Measurements from ENCODE around the gene CARMIL3. TPM values are rescaled to one million over a fixed set of nuclear protein-coding genes. Genes with fewer than 3 reads are reported as not detected.

The CARMIL3 gene
- polyA plus RNA-seq, 1 donor from 2014 or later: 43.6 TPM

DNA sequence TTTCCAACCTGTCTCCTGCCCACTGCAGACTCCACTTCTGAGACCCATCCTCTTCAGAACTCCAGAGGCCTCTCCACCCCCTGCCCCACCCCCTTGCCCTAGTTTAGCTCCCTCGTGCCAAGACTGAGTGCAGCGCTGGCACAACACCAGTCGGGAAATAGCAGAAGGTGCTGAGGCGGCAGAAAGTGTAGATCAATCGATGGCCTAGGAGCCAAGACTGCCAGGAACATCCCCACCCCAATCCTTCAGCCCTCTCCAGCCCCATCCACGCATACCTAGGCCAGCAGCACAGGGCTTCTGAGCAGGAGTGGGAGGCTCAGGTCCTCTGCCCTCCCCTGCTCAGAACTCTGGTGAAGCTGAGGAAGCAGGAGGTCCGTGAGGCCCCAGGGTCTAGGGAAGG, 20.6 kb downstream of the CARMIL3 start:
- H3K27me3 ChIP-seq (ENCODE audit: insufficient read depth, low read depth, low read length): no peaks in the 10 kb centered on the region
- no peak overlapping the region for H3K27ac ChIP-seq (ENCODE audit: low read length)
- H3K9me3 ChIP-seq (ENCODE audit: low read length): no peaks in the 10 kb centered on the region
- H3K9me2 ChIP-seq (ENCODE audit: insufficient read depth, low read length): no peaks in the 10 kb centered on the region
- H3K79me2 ChIP-seq (replicated peaks; ENCODE audit: insufficient read depth, low read length): no peaks in the 10 kb centered on the region
- no peak overlapping the region for H3K4me3 ChIP-seq (ENCODE audit: low read length)
- H3K9ac ChIP-seq (ENCODE audit: low read length): no peak overlapping the region
- no peak overlapping the region for H3K4me2 ChIP-seq (ENCODE audit: low read length)
- no peak overlapping the region for H2AFZ ChIP-seq (ENCODE audit: low read depth, low read length)
- no peaks in the 10 kb centered on the region for H3F3A ChIP-seq (ENCODE audit: insufficient read depth, low read length, poor library complexity, severe bottlenecking)
- no peaks in the 10 kb centered on the region for H3K36me3 ChIP-seq (ENCODE audit: insufficient read depth, low read length)
- TF ChIP-seq POLR2AphosphoS5 (IDR thresholded peaks at IDR 0.05): no peak
- TF ChIP-seq, protein P1, sequence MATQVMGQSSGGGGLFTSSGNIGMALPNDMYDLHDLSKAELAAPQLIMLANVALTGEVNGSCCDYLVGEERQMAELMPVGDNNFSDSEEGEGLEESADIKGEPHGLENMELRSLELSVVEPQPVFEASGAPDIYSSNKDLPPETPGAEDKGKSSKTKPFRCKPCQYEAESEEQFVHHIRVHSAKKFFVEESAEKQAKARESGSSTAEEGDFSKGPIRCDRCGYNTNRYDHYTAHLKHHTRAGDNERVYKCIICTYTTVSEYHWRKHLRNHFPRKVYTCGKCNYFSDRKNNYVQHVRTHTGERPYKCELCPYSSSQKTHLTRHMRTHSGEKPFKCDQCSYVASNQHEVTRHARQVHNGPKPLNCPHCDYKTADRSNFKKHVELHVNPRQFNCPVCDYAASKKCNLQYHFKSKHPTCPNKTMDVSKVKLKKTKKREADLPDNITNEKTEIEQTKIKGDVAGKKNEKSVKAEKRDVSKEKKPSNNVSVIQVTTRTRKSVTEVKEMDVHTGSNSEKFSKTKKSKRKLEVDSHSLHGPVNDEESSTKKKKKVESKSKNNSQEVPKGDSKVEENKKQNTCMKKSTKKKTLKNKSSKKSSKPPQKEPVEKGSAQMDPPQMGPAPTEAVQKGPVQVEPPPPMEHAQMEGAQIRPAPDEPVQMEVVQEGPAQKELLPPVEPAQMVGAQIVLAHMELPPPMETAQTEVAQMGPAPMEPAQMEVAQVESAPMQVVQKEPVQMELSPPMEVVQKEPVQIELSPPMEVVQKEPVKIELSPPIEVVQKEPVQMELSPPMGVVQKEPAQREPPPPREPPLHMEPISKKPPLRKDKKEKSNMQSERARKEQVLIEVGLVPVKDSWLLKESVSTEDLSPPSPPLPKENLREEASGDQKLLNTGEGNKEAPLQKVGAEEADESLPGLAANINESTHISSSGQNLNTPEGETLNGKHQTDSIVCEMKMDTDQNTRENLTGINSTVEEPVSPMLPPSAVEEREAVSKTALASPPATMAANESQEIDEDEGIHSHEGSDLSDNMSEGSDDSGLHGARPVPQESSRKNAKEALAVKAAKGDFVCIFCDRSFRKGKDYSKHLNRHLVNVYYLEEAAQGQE (IDR thresholded peaks at IDR 0.05; ENCODE audit: borderline replicate concordance): no peak
- TF ChIP-seq TAF1 (IDR thresholded peaks at IDR 0.05; ENCODE audit: low read depth): no peak
- TF ChIP-seq RAD21 (conservative IDR thresholded peaks at IDR 0.05): no peak
- no peak for TF ChIP-seq MXI1 (conservative IDR thresholded peaks at IDR 0.05; ENCODE audit: poor library complexity, severe bottlenecking)
- TF ChIP-seq SMC3 (conservative IDR thresholded peaks at IDR 0.05; ENCODE audit: poor library complexity): no peak
- TF ChIP-seq, protein P2, sequence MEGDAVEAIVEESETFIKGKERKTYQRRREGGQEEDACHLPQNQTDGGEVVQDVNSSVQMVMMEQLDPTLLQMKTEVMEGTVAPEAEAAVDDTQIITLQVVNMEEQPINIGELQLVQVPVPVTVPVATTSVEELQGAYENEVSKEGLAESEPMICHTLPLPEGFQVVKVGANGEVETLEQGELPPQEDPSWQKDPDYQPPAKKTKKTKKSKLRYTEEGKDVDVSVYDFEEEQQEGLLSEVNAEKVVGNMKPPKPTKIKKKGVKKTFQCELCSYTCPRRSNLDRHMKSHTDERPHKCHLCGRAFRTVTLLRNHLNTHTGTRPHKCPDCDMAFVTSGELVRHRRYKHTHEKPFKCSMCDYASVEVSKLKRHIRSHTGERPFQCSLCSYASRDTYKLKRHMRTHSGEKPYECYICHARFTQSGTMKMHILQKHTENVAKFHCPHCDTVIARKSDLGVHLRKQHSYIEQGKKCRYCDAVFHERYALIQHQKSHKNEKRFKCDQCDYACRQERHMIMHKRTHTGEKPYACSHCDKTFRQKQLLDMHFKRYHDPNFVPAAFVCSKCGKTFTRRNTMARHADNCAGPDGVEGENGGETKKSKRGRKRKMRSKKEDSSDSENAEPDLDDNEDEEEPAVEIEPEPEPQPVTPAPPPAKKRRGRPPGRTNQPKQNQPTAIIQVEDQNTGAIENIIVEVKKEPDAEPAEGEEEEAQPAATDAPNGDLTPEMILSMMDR (IDR thresholded peaks at IDR 0.05; ENCODE audit: poor library complexity, severe bottlenecking): no peak
- no peak for TF ChIP-seq EZH2 (IDR thresholded peaks at IDR 0.05; ENCODE audit: borderline replicate concordance, insufficient read depth, low read length, poor library complexity, severe bottlenecking)
- TF ChIP-seq EP300 (conservative IDR thresholded peaks at IDR 0.05; ENCODE audit: poor library complexity, severe bottlenecking): no peak
- no peaks in the 10 kb centered on the region for H4K20me1 ChIP-seq (ENCODE audit: insufficient read depth)

DNA sequence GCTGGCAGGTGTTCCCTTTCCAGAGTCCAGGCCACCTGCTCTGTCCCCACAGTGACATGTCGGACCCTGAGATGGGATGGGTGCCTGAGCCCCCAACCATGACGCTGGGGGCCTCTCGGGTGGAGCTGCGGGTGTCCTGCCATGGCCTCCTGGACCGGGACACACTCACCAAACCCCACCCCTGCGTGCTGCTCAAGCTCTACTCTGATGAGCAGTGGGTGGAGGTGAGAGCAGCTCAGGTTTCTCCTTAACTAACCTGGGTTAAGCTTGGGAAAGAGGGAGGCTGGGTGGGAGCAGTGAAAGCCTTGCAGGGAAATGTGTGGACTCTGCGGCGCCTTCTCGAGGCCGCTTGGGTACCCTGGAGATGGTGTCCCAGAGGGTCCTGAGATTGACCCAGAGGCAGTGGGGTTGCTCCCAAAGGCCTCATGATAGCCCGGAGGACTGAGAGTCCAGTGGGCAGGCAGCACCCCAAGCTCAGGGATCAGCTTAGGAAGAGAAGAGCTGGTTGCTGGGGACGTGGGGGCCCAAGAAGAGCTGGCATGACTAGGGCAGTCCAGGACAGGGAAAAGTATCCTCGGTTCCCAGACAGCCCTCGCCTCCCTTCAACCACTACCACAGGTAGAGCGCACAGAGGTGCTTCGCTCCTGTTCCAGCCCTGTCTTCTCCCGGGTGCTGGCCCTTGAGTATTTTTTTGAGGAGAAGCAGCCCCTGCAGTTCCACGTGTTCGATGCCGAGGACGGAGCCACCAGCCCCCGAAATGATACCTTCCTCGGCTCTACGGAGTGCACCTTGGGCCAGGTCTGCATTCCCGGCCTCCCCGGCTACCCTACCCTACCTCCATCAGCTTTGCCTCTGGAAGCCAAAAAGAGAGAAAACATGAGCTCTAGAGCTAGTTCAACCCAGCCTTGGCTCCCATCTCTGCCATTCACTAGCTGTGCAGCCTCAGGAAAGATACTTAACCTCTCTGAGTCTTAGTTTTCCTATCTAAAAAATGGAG, 21.4 kb downstream of the CARMIL3 start:
- no peak overlapping the region for H3K9ac ChIP-seq (ENCODE audit: low read length)
- no peaks in the 10 kb centered on the region for H3K9me3 ChIP-seq (ENCODE audit: low read length)
- H3K4me3 ChIP-seq (ENCODE audit: low read length): no peak overlapping the region
- H3F3A ChIP-seq (ENCODE audit: insufficient read depth, low read length, poor library complexity, severe bottlenecking): no peaks in the 10 kb centered on the region
- no peaks in the 10 kb centered on the region for H3K9me2 ChIP-seq (ENCODE audit: insufficient read depth, low read length)
- H4K20me1 ChIP-seq (ENCODE audit: insufficient read depth): no peaks in the 10 kb centered on the region
- H3K27me3 ChIP-seq (ENCODE audit: insufficient read depth, low read depth, low read length): no peaks in the 10 kb centered on the region
- no peak for TF ChIP-seq EP300 (conservative IDR thresholded peaks at IDR 0.05; ENCODE audit: poor library complexity, severe bottlenecking)
- TF ChIP-seq TAF1 (IDR thresholded peaks at IDR 0.05; ENCODE audit: low read depth): no peak
- TF ChIP-seq POLR2AphosphoS5 (IDR thresholded peaks at IDR 0.05): no peak
- no peak overlapping the region for H3K27ac ChIP-seq (ENCODE audit: low read length)
- H3K36me3 ChIP-seq (ENCODE audit: insufficient read depth, low read length): no peaks in the 10 kb centered on the region
- no peaks in the 10 kb centered on the region for H3K79me2 ChIP-seq (replicated peaks; ENCODE audit: insufficient read depth, low read length)
- no peak overlapping the region for H3K4me2 ChIP-seq (ENCODE audit: low read length)
- no peak overlapping the region for H2AFZ ChIP-seq (ENCODE audit: low read depth, low read length)

Data from neural cell (in vitro differentiated cells).